Non-pigmented ciliary epithelial cell (primary cell): ENCODE measurements around the gene PRPF40B.

ENCODE experiments used
- DNase-seq: peaks from one replicate; pipeline ENCODE4 v3.0.0-alpha.2; 2010; ENCODE audit warnings: low read depth

The PRPF40B gene

GRCh38 chr12:49687941-49688340, 64.6 kb downstream of the PRPF40B start:
- DNase-seq, result no peak

- no peak for DNase-seq
Measured at GRCh38 chr12:49689237-49689636, 65.9 kb downstream of the PRPF40B start.

GRCh38 chr12:49689785-49690184, 66.4 kb downstream of the PRPF40B start:
- no peak for DNase-seq

GRCh38 chr12:49692851-49693250, 69.5 kb downstream of the PRPF40B start:
- DNase-seq, result no peak

- DNase-seq, result no peak
Measured at GRCh38 chr12:49693931-49694444, 70.6 kb downstream of the PRPF40B start.
